ENCODE measurements around the gene ZNF366.

ZNF366 gene

DNA sequence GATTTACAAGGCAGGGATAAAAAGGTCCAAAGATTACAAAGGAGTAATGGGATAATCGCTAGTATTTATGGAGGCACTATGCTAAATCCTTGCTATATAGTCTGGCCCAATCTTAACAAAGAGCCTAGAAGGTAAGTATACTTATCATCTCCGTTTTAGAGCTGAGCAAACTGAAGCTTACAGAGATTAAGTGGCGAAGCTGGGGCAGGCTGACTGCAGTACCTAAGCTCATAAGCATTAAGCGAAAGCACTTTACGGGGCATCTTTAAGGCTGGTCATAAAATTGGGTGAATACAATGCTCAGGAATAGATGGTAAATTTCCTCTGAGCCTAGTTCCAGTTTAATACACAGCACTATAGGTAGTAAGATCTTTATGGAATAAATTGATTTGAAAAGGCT lies 30.0 kb upstream of the ZNF366 start:
- no peak for DNase-seq
- Mint-ChIP-seq H3K4me1 (no peaks in the 10 kb centered on the region), H3K4me3 (no peak overlapping the region), H3K36me3 (no peaks in the 10 kb centered on the region), H3K27me3 (no peaks in the 10 kb centered on the region), H3K9me3 (no peaks in the 10 kb centered on the region), H3K27ac (no peak overlapping the region)
- CTCF ChIA-PET: no interaction called here

- CTCF ChIA-PET: no interaction called here
- DNase-seq: no peak
- Mint-ChIP-seq H3K27me3 (no peaks in the 10 kb centered on the region), H3K4me1 (no peaks in the 10 kb centered on the region), H3K27ac (no peak overlapping the region), H3K9me3 (no peaks in the 10 kb centered on the region), H3K36me3 (no peaks in the 10 kb centered on the region), H3K4me3 (no peak overlapping the region)
These were observed 24.4 kb upstream of the ZNF366 start for GRCh38 chr5:72531496-72532190.

- DNase-seq: no peak
These were observed 23.0 kb upstream of the ZNF366 start for GRCh38 chr5:72530196-72530595.

DNA sequence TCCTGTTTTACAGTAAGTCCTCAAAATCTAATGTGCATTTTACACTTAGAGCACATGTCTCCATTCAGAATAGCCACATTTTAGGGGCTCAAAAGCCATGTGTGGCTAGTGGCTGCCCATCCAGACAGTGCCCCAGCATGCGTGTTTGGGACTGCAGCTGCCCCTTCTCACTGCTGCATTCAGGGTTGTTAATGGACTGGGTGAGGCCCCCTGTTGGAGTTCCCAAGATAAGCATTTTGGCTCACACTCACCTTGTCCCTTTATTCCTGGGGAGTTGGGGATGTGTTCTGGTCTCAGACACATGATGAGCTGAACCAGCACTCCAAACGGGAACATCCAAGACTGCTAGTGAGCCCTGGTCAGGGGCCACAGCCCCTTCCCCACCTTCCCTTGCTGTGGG lies 22.2 kb upstream of the ZNF366 start:
- no peak overlapping the region for H3K4me3 Mint-ChIP-seq
- H3K4me1 Mint-ChIP-seq: no peaks in the 10 kb centered on the region
- CTCF ChIA-PET: no interaction called here
- H3K36me3 Mint-ChIP-seq: no peaks in the 10 kb centered on the region
- no peak for DNase-seq
- no peaks in the 10 kb centered on the region for H3K27me3 Mint-ChIP-seq
- H3K27ac Mint-ChIP-seq: no peak overlapping the region
- no peaks in the 10 kb centered on the region for H3K9me3 Mint-ChIP-seq

More at GRCh38 chr5:72530196-72530595, 23.0 kb upstream of the ZNF366 start:
- H3K27me3 Mint-ChIP-seq: no peaks in the 10 kb centered on the region
- no peaks in the 10 kb centered on the region for H3K4me1 Mint-ChIP-seq
- CTCF ChIA-PET: no interaction called here
- H3K27ac Mint-ChIP-seq: no peak overlapping the region
- H3K4me3 Mint-ChIP-seq: no peak overlapping the region
- H3K36me3 Mint-ChIP-seq: no peaks in the 10 kb centered on the region
- H3K9me3 Mint-ChIP-seq: no peaks in the 10 kb centered on the region

GRCh38 chr5:72525816-72526215 lies 18.6 kb upstream of the ZNF366 start:
- no peak for DNase-seq
- Mint-ChIP-seq H3K4me3 (no peak overlapping the region), H3K4me1 (no peaks in the 10 kb centered on the region), H3K9me3 (no peaks in the 10 kb centered on the region), H3K27ac (no peak overlapping the region), H3K36me3 (no peaks in the 10 kb centered on the region), H3K27me3 (no peaks in the 10 kb centered on the region)
- CTCF ChIA-PET: no interaction called here

- Mint-ChIP-seq H3K27ac (no peak overlapping the region), H3K4me3 (no peak overlapping the region), H3K27me3 (peaks cover 3% of the 10 kb centered on the region), H3K9me3 (no peaks in the 10 kb centered on the region), H3K36me3 (no peaks in the 10 kb centered on the region), H3K4me1 (no peaks in the 10 kb centered on the region)
- CTCF ChIA-PET: interaction anchor here (1.0 to 3.4 kb wide), 5 partner anchors 40 to 295 kb away, joined by 3 to 26 read pairs (median 5); no protein-coding TSS in a partner anchor
- no peak for DNase-seq
These were observed 16.9 kb upstream of the ZNF366 start for GRCh38 chr5:72523960-72524582.

GRCh38 chr5:72522607-72523006 lies 15.4 kb upstream of the ZNF366 start:
- H3K27me3 Mint-ChIP-seq: peaks cover 14% of the 10 kb centered on the region
- H3K4me1 Mint-ChIP-seq: no peaks in the 10 kb centered on the region
- CTCF ChIA-PET: interaction anchor here (3.4 kb wide), 1 partner anchor 156 kb away, joined by 26 read pairs; no protein-coding TSS in a partner anchor
- H3K9me3 Mint-ChIP-seq: no peaks in the 10 kb centered on the region
- DNase-seq: no peak
- H3K27ac Mint-ChIP-seq: no peak overlapping the region
- no peaks in the 10 kb centered on the region for H3K36me3 Mint-ChIP-seq
- H3K4me3 Mint-ChIP-seq: no peak overlapping the region

DNA sequence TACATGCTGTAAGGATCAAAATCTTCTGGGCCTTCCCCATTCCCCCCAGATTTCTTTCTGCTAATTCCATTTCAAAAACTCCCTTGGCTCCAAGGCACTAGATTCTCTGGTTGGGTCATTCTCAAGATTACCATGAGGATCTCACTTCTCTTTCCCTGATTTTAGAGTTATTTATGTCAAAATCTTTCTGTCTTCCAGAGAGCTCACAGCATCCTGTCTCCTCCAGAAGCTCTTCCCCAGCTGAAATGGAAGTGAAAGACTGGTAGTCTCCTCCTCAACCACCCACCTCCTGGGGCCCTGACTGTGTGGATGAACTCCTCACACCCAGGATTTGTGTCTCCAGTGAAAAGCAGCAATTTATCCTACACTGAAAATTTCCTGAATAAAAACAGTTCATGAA lies 11.9 kb upstream of the ZNF366 start:
- Mint-ChIP-seq H3K27ac (no peak overlapping the region), H3K4me3 (no peak overlapping the region), H3K36me3 (no peaks in the 10 kb centered on the region), H3K27me3 (peaks cover 17% of the 10 kb centered on the region), H3K9me3 (no peaks in the 10 kb centered on the region), H3K4me1 (no peaks in the 10 kb centered on the region)
- DNase-seq: no peak
- CTCF ChIA-PET: no interaction called here

DNA sequence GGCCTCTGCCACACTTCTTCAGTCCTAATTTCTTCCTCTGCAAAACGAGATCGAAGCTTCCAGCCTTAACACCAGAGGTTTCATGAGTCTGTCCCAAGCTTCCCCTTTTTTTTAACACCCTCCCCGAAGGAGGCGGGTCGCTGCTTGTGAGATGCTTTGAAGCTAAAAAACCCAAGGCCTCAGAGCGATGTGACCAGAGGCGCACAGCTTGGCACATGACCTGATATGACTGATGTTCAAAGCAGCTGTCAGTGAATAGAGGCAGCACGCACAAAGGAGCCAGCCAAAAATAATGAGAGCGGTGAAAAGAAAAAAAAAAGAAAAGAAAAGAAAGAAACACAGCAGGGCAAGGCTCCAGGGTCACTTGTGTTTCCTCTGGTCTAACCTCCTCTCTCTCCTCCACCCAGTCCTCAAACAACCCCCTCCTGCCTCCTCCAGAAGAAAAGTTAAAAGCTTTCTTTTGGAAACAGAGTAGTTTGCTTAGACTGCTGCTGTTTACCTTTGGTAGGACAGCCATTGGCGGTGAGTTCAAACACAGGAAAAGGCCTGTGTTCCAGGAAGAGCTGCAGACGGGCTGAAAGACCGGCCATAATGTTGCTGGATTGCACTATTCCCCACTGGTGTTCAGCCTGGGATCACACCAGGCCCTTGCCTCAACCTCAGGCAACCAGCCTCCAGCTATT lies 10.9 kb upstream of the ZNF366 start:
- H3K4me1 Mint-ChIP-seq: no peaks in the 10 kb centered on the region
- peaks cover 17% of the 10 kb centered on the region for H3K27me3 Mint-ChIP-seq
- no peak for DNase-seq
- CTCF ChIA-PET: no interaction called here
- no peaks in the 10 kb centered on the region for H3K36me3 Mint-ChIP-seq
- H3K9me3 Mint-ChIP-seq: no peaks in the 10 kb centered on the region
- no peak overlapping the region for H3K4me3 Mint-ChIP-seq
- H3K27ac Mint-ChIP-seq: no peak overlapping the region

DNA sequence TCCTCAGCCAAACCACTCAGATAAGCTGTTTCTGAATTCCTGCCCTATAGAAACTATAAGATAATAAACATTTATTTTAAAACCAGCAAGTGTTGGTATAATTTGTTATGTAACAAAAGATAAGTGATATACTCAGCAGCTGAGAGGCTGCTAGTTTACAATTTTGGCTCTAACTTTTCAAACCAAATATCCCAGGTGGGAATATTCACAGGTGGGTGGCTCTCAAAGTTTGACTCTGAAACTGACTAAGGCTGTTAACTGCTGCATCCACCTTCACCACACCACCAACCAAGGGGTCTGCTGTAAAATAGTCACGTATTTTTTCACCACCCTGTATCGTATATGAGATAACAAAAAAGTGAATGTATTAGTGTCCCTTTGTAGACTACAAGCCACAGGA lies 9.7 kb upstream of the ZNF366 start:
- no peak for DNase-seq
- Mint-ChIP-seq H3K27me3 (peaks cover 18% of the 10 kb centered on the region), H3K36me3 (no peaks in the 10 kb centered on the region), H3K27ac (no peak overlapping the region), H3K9me3 (no peaks in the 10 kb centered on the region), H3K4me1 (no peaks in the 10 kb centered on the region), H3K4me3 (no peak overlapping the region)
- CTCF ChIA-PET: no interaction called here

- Mint-ChIP-seq H3K36me3 (no peaks in the 10 kb centered on the region), H3K27me3 (peaks cover 25% of the 10 kb centered on the region), H3K4me3 (no peak overlapping the region), H3K9me3 (no peaks in the 10 kb centered on the region), H3K27ac (no peak overlapping the region), H3K4me1 (no peaks in the 10 kb centered on the region)
- DNase-seq: no peak
- CTCF ChIA-PET: no interaction called here
These were observed 8.0 kb upstream of the ZNF366 start for GRCh38 chr5:72515211-72515610.

GRCh38 chr5:72512593-72512860 lies 5.3 kb upstream of the ZNF366 start:
- Mint-ChIP-seq H3K27me3 (peaks cover 25% of the 10 kb centered on the region), H3K9me3 (no peaks in the 10 kb centered on the region), H3K36me3 (no peaks in the 10 kb centered on the region), H3K27ac (no peak overlapping the region), H3K4me1 (no peaks in the 10 kb centered on the region), H3K4me3 (no peak overlapping the region)
- DNase-seq: no peak
- CTCF ChIA-PET: no interaction called here

- peaks cover 28% of the 10 kb centered on the region for H3K27me3 Mint-ChIP-seq
- no peaks in the 10 kb centered on the region for H3K36me3 Mint-ChIP-seq
- CTCF ChIA-PET: interaction anchor here (0.6 kb wide), 1 partner anchor 157 kb away, joined by 3 read pairs; no protein-coding TSS in a partner anchor
- no peak overlapping the region for H3K4me3 Mint-ChIP-seq
- no peaks in the 10 kb centered on the region for H3K4me1 Mint-ChIP-seq
- H3K9me3 Mint-ChIP-seq: no peaks in the 10 kb centered on the region
- DNase-seq: no peak
- H3K27ac Mint-ChIP-seq: no peak overlapping the region
These were observed 4.8 kb upstream of the ZNF366 start for GRCh38 chr5:72511774-72512592.

DNA sequence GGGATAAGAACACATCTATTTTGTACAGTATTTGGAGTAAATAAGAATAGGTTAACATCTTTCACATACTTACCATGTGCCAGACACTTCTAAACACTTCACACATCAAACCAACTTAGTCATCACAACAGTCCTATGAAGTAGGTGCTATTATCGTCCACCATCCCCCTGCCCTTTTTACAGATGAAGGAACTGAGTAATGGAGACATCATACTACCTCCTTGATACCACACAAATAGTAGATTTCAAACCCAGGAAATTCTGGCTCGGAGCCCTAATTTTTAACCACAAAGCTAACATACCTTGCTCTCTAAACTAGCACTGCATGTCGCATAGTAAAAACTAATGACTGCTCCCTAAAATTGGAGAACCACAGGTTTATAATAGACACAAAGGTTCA lies 4.2 kb upstream of the ZNF366 start:
- H3K27me3 Mint-ChIP-seq: peaks cover 29% of the 10 kb centered on the region
- no peak overlapping the region for H3K27ac Mint-ChIP-seq
- no peaks in the 10 kb centered on the region for H3K36me3 Mint-ChIP-seq
- no peak for DNase-seq
- CTCF ChIA-PET: interaction anchor here (0.6 kb wide), 1 partner anchor 156 kb away, joined by 3 read pairs; no protein-coding TSS in a partner anchor
- H3K9me3 Mint-ChIP-seq: no peaks in the 10 kb centered on the region
- no peak overlapping the region for H3K4me3 Mint-ChIP-seq
- H3K4me1 Mint-ChIP-seq: no peaks in the 10 kb centered on the region
